HG02623 (cell line): Measurements from ENCODE around the gene ZNF260.
"Not testable (repeated sequence)": the region's sequence is repeated elsewhere in the genome, so short reads cannot be mapped to it uniquely, and the experiment has no call there.

Experiments
- ATAC-seq: cut with Tn5 transposase; IDR thresholded peaks from one replicate; pipeline ENCODE4 v1.9.1; 2021; ENCODE audit warnings: moderate library complexity; ENCODE audit not compliant: unreplicated experiment

The ZNF260 gene

GRCh38 chr19:36528194-36528920 lies at the start of gene ZNF260:
ZNF260 (minus strand) TSS chr19:36528271; CDS start chr19:36515238, 13,033 bp downstream.
- ATAC-seq = peak; percentile 86

- ATAC-seq = no peak
Observed at GRCh38 chr19:36577271-36577996, 49.4 kb upstream of the ZNF260 start.

GRCh38 chr19:36574741-36575140 lies 46.7 kb upstream of the ZNF260 start:
- no peak for ATAC-seq

- ATAC-seq = no peak
Observed at GRCh38 chr19:36573895-36574720, 46.0 kb upstream of the ZNF260 start.

- ATAC-seq = peak; percentile 86
Observed at GRCh38 chr19:36573020-36573894, 45.2 kb upstream of the ZNF260 start, which contains the start of gene ZNF529. ZNF529 (minus strand) TSS chr19:36573292; CDS start chr19:36572346, 946 bp downstream.

GRCh38 chr19:36572593-36573019 lies 44.5 kb upstream of the ZNF260 start:
- no peak for ATAC-seq

- ATAC-seq = no peak
Observed at GRCh38 chr19:36564391-36564790, 36.3 kb upstream of the ZNF260 start.

- ATAC-seq = no peak
Observed at GRCh38 chr19:36547001-36547732, 19.1 kb upstream of the ZNF260 start.

- no peak for ATAC-seq
Observed at GRCh38 chr19:36528921-36529518, 949 bp upstream of the ZNF260 start.

GRCh38 chr19:36527873-36528193 lies 238 bp downstream of the ZNF260 start:
- ATAC-seq = no peak

- ATAC-seq = no peak
Observed at GRCh38 chr19:36527341-36527740, 730 bp downstream of the ZNF260 start.

GRCh38 chr19:36526581-36526980 lies 1.5 kb downstream of the ZNF260 start:
- ATAC-seq = no peak

GRCh38 chr19:36524617-36525016 lies 3.5 kb downstream of the ZNF260 start:
- ATAC-seq = no peak

- ATAC-seq = no peak
Observed at GRCh38 chr19:36514012-36514612, 14.0 kb downstream of the ZNF260 start.

GRCh38 chr19:36508325-36508724 lies 19.7 kb downstream of the ZNF260 start:
- no peak for ATAC-seq

GRCh38 chr19:36501973-36502372 lies 26.1 kb downstream of the ZNF260 start:
- no peak for ATAC-seq

- ATAC-seq = no peak
Observed at GRCh38 chr19:36497001-36497400, 31.1 kb downstream of the ZNF260 start.

GRCh38 chr19:36492689-36493453 lies 35.2 kb downstream of the ZNF260 start:
- not testable (repeated sequence) for ATAC-seq
